GM19351 (cell line): ENCODE measurements around the gene FAM124B.

ENCODE experiments used
- ATAC-seq: cut with Tn5 transposase; IDR thresholded peaks from one replicate; pipeline ENCODE4 v1.9.1; 2021; ENCODE audit warnings: mild to moderate bottlenecking, moderate library complexity; ENCODE audit not compliant: unreplicated experiment

Gene FAM124B

DNA sequence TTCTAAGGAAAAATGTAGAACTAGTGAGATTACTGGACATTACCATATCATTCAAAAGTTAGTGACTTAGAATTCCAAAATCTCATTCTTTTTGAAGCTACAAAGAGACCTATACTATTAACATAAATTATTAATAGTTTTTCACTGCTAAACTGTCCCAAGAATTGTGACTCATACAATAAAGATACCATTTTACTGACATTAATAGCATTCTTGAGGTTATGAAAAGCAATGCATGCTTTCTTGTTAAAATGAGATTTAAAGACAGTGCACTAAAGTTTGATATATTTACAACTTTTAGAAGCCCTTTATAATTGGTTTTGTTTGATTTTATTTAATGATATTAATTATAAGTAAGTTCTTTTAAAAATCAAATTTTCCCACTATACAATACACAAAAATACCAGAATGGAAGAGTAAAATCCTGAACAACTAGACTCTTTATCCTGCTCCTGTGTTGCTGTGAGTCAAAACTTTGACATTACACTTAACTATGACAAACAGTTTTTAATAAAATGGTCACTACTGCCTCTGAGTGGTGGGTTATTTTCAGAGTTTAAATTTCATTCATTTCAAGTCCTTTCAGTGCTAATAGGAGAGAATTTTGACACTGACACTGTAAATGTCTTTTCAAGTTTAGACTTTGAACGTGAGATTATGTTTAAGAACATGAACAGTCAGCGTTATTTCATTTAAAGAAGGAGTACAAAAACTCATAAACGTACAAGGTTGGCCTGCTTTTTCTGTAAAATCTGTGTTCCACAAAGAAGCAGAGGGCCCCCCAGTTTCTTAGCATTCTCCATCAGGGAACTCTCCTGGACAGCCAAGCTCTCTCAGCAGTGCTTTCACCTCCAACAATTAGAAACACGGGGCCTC is 54.5 kb downstream of the FAM124B start:
- ATAC-seq: no peak

DNA sequence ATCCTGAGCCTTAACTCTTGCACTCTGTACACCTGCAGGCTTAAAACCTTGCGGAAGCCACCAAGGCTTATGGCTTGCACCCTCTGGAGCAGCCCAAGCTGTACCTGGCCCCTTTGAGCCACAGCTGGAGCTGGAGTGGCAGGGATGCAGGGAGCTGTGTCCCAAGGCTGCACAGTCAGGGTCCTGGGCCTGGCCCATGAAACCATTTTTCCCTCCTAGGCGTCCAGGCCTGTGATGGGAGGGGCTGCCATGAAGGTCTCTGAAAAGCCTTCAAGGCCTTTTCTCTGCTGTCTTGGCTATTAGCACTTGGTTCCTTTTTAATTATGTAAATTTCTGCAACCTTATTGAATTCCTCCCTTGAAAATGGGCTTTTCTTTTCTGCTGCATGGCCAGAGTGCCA is 56.4 kb downstream of the FAM124B start:
- ATAC-seq: no peak

DNA sequence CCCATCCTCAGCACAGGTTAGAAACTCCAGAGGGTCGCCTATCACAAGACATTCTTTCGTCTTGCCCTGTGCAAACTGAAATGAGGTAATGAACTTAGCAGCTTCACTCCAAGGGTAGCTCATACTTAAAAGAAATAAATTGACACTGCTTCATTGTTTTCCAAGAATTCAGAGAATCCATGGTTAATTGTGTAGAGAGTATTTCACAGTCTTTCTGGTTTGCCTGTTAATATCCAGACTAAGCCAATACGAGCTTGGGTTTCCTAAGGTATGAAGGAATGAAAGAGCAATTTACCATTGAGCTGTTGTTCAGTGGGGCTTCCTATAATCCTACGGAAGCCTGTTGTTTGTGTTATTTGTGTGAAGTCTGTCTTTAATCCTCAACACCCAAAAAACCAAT is 58.7 kb downstream of the FAM124B start:
- ATAC-seq: no peak

DNA sequence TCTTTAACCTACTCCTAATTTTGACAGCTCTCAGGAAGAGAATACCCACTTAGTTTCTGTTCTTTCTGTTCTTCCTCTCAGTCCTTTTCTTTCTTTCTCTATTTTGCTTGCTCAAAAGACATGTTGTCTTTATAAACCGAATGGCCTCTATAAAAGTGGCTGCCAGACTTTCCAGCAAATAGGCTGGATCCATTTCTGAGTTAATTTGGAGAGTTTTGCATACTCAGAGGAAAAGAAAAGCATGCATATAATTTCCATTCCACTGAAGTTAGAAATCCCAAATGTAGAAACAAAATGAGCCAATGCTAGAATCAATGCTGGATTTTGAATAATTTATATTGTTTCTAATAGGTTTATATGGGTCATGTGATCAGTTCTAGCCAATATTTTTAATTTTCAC is 65.9 kb downstream of the FAM124B start:
- ATAC-seq: no peak

DNA sequence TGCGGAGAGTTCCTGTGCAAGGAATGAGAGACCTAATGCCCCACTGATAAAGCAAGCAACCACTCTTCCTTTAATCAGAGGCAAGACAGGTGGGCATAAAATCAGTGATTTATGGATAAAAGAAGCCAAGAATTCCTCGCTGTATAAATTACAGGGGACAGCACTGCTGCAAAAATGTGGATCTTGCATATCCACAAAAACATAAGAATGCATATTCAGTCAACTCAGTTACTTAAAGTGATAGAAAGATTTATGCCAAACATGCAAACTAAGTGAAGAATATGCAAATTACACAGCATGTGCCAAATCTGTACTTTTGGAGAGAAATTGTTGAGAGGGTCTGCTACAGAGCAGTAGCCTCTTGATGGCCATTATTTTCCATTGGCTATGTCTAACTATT is 67.2 kb downstream of the FAM124B start:
- no peak for ATAC-seq

DNA sequence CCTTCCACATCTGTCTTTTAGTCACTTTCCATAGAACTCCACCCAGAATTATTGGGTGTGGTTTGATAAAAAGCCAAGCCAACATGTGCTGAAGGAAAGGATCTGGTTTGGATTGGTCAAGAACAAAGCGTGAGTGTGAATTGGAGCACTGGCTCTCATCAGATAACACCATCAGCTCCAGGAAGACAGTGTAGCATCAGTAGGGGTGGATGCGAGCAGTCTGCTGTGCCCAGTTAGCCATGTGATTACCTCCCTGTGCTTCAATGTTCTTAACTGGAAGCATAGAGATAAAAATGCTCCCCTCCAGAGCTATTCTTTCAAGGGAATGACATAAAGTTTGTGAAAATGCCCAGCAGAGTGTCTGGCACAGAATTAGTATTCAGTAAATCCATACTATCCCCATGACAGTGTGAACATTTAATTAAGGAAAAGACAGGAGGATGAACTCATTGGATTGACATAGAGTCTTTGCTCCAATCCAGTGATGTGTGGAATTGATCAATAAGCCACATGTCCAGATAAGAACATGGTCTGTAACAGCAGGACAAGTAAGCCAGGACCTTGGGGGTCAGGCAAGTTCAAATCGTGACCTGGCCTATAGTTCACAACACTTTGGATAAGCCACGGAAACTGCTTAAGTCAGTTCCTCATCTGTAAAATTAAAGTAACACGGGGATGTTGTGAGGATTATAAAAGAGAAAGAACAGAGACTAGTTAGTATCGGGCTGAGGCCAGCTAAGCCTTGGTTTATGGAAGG is 68.0 kb downstream of the FAM124B start:
- no peak for ATAC-seq

DNA sequence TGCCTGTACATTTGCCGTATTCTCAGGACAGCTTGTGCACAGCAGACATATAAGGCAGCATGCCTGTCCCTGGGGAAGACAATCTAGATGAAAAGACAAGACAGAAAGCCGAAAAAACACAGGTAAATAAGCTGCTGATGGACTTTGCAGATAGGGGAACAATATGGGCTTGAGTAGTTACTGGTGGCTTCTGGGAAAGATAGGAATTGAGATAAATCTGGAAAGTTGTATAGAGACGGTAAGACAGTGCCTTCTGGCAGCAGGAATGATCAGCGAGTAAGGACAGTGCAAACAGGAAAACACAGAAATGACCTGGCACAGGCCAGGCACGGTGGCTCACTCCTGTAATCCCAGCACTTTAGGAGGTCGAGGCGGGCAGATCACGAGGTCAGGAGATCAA is 70.2 kb downstream of the FAM124B start:
- ATAC-seq: no peak

DNA sequence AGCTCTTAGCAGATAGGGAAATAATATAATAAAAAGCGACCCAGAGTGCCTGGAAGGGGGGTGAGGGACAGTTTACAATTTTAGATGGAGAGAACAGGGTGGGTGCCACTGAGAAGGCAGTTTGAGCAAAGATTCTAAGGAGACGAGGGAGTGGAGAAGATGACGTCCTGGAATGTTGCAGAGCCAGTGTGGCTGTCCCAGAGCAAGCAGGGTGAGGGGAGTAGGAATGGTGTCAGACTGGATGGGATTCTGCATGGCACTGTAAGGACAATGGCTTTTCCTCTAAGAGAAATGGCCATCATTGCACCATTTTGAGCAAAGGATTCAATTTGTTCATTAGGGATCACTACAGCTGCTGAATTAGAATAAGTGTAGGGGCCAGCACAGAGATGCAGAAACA is 73.1 kb downstream of the FAM124B start:
- ATAC-seq: no peak
